IPS-18c (cell line): ENCODE results near the gene CCL5.

ENCODE experiments used
- H3K4me3 ChIP-seq: 2 replicates; pipeline ENCODE4 v1.7.0; 2013; ENCODE audit warnings: low read depth, mild to moderate bottlenecking, low read length, moderate library complexity; ENCODE audit not compliant: insufficient read depth
- H3K9me3 ChIP-seq: one replicate; pipeline ENCODE4 v1.6.1; 2013; ENCODE audit warnings: mild to moderate bottlenecking, low read length, moderate library complexity; ENCODE audit not compliant: control insufficient read depth, insufficient read depth

Gene CCL5

DNA sequence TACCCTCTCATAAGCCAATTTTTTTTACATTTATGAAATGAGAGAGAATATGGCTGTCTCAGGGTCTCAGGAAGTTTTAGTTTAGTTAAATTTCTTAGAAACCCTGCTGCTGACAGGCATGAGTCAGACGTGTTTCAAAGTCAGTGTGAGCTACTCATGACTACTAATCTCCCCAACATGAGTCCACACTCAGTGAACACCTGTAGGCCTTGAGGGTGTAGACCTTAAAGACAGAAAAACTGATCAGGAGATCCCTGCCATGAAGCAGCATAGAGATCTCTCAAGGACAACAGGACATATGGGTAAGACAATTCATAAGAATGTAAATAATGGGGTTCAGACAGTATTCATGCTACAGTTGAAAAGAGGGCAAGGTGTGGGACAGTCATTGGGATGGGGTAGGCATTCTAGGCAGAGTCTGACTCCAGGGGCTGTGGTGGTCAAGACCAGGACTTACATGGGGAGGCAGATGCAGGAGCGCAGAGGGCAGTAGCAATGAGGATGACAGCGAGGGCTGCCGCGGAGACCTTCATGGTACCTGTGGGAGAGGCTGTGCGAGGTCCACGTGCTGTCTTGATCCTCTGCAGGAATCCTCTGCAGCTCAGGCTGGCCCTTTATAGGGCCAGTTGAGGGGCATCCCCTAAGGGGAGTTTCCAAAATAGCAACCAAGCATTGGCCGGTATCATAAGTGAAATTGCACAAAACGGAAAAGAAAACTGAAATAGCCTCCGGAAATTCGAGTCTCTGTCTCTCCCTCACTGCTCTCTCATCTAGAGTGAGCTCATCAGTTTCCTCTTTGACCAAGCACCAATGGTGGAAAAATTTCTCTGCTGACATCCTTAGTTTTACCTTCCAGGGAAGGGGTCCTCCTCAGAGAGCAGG lies at the start of gene CCL5:
TSS of gene CCL5 (minus strand) at position 588 of the 882 bp plus-strand sequence.
- H3K4me3 ChIP-seq, result no peak within 1 kb of the TSS

DNA sequence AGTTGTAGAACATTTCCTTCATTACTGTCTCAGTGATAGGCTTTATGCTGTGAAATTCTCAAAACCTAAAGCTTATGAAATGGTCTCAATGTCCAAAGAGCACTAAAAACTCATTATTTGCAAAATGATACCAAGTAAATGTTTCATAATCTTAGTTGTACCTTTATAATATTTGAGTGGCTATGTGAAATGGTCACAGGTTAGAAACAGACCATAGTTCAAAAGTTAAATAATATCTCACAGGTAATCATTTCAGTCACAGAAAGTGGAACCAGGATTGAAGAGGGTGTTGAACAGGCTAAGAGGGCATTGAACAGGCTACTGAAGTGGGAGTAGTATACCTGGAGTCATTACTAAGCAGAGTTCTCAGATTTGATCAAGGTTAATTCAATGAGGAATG lies 47.6 kb upstream of the CCL5 start:
- no peaks in the 10 kb centered on the region for H3K9me3 ChIP-seq
- no peak overlapping the region for H3K4me3 ChIP-seq

More for the DNA sequence above, at the start of gene CCL5:
- no peaks in the 10 kb centered on the region for H3K9me3 ChIP-seq

GRCh38 chr17:35923609-35924114 lies 43.5 kb upstream of the CCL5 start:
- H3K9me3 ChIP-seq, result no peaks in the 10 kb centered on the region
- H3K4me3 ChIP-seq, result no peak overlapping the region

GRCh38 chr17:35920229-35920628 lies 40.1 kb upstream of the CCL5 start:
- H3K4me3 ChIP-seq, result no peak overlapping the region
- H3K9me3 ChIP-seq, result peaks cover 3% of the 10 kb centered on the region

GRCh38 chr17:35918665-35919064 lies 38.5 kb upstream of the CCL5 start:
- no peak overlapping the region for H3K4me3 ChIP-seq
- H3K9me3 ChIP-seq, result peaks cover 8% of the 10 kb centered on the region

- peaks cover 8% of the 10 kb centered on the region for H3K9me3 ChIP-seq
- H3K4me3 ChIP-seq, result no peak overlapping the region
Measured at GRCh38 chr17:35917519-35918213, 37.5 kb upstream of the CCL5 start.

GRCh38 chr17:35915153-35915964 lies 35.2 kb upstream of the CCL5 start:
- Histone ChIP-seq H3K9me3 (peaks cover 8% of the 10 kb centered on the region), H3K4me3 (no peak overlapping the region)

GRCh38 chr17:35914354-35914753 lies 34.2 kb upstream of the CCL5 start:
- Histone ChIP-seq H3K4me3 (no peak overlapping the region), H3K9me3 (peaks cover 8% of the 10 kb centered on the region)

DNA sequence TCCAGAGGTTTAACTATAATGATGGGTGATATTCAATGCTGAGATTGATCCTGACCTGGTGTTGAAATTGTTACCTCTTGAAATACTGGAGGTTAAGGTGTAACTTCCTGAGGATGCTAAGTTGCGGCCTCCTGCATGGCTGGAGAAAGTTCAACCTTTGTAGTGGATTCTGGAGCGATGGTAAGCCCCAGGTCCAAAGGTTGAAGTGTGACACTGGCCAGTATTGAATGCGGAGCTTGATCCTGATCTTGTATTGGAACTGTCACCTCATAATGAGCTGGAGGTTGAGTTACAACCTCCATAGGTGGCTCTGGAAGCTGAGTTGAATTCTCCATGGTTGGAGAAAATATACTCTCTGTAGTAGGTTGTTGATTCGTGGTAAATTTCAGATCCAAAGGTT lies 33.4 kb upstream of the CCL5 start:
- H3K9me3 ChIP-seq, result peaks cover 8% of the 10 kb centered on the region

GRCh38 chr17:35912942-35913341 lies 32.8 kb upstream of the CCL5 start:
- Histone ChIP-seq H3K4me3 (no peak overlapping the region), H3K9me3 (peaks cover 8% of the 10 kb centered on the region)

More for the DNA sequence above, 33.4 kb upstream of the CCL5 start:
- H3K4me3 ChIP-seq, result no peak overlapping the region

DNA sequence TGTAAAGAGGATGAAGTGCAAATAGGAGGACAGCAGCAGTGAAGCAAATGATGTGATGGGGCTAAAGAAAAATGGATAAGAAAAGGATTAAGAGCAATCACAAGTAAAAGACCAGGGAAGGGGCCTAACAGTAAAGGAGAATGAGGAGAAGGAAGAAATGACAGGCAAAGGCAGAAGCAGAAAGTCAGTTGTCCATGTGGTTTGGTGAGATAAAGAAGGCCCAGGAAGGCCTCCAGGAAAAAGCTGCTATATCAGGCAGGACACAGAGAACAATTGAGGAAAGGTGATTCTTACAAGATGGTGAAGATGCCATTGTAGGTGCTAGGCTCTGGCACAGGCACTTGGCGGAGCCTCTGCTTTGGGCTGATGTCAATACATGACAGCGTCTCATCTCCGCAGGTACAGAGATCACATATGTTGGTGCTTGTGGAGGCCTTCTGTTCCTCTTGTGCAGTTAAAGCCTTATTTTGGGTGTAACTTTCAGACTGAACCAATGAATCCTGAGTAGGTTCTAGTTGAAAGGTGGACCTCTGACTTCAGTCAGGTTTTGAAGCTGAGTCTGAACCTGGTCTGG lies 32.3 kb upstream of the CCL5 start:
- H3K4me3 ChIP-seq, result no peak overlapping the region
- H3K9me3 ChIP-seq, result peaks cover 5% of the 10 kb centered on the region

DNA sequence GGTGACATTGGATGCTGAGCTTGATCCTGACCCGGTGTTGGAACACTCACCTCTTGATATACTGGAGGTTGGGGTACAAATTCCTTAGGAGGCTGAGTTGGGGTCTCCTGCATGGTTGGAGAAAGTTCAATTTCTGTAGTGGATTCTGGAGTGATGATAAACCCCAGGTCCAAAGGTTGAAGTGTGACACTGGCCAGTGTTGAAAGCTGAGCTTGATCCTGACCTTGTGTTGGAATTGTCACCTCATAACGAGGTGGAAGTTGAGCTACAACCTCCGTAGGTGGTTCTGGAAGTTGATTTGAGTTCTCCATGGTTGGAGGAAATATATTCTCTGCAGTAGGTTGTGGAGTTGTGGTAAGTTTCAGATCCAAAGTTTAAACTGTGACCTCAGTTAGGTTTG lies 29.2 kb upstream of the CCL5 start:
- no peak overlapping the region for H3K4me3 ChIP-seq
- peaks cover 3% of the 10 kb centered on the region for H3K9me3 ChIP-seq

DNA sequence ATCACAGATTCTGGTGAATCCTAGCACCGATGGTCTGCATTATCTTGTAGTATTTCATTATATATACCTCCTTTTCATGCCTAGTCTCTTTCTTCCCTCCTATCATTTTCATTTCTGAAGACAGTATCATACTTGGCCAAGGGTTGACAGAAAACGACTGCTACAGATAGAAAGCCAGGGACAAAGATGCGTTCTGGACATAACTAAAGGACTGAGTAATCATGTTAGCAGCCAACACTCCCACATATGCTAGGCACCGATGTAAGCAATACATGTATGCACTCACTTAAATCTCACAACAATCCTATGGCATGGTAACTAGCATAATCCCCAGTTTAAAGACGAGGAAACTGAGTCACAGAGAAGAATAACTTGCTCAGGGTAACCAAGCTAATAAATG lies 27.5 kb upstream of the CCL5 start:
- no peak overlapping the region for H3K4me3 ChIP-seq
- H3K9me3 ChIP-seq, result no peaks in the 10 kb centered on the region

- Histone ChIP-seq H3K9me3 (no peaks in the 10 kb centered on the region), H3K4me3 (no peak overlapping the region)
Measured at GRCh38 chr17:35906926-35907637, 26.9 kb upstream of the CCL5 start.

GRCh38 chr17:35906191-35906925 lies 26.2 kb upstream of the CCL5 start:
- Histone ChIP-seq H3K9me3 (no peaks in the 10 kb centered on the region), H3K4me3 (no peak overlapping the region)

- H3K4me3 ChIP-seq, result no peak overlapping the region
- H3K9me3 ChIP-seq, result no peaks in the 10 kb centered on the region
Measured at GRCh38 chr17:35903451-35903850, 23.3 kb upstream of the CCL5 start.
